Measurements from ENCODE around the gene PRICKLE3.
"Not testable (repeated sequence)": the region's sequence is repeated elsewhere in the genome, so short reads cannot be mapped to it uniquely, and the experiment has no call there.

The PRICKLE3 gene

DNA sequence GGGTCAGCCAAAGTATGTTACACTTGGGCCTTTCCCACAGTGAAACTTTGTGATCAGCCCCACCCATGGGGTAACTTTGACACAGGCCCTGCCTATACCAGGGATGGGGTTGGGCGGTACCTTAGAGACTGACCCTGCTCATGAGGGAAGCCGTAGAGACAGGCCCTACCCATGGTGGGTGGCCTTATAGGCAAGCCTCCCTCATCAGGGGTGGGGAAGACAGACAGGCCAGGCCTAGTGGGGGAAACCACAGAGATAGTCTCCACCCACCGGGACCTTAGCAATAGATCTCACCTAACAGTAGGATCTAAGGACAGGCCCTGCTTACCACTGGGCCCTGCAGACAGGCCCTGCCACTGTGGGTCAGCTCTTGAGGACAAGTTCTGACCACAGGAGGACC, 7.6 kb downstream of the PRICKLE3 start:
- TF ChIP-seq, protein P1, sequence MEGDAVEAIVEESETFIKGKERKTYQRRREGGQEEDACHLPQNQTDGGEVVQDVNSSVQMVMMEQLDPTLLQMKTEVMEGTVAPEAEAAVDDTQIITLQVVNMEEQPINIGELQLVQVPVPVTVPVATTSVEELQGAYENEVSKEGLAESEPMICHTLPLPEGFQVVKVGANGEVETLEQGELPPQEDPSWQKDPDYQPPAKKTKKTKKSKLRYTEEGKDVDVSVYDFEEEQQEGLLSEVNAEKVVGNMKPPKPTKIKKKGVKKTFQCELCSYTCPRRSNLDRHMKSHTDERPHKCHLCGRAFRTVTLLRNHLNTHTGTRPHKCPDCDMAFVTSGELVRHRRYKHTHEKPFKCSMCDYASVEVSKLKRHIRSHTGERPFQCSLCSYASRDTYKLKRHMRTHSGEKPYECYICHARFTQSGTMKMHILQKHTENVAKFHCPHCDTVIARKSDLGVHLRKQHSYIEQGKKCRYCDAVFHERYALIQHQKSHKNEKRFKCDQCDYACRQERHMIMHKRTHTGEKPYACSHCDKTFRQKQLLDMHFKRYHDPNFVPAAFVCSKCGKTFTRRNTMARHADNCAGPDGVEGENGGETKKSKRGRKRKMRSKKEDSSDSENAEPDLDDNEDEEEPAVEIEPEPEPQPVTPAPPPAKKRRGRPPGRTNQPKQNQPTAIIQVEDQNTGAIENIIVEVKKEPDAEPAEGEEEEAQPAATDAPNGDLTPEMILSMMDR (IDR thresholded peaks at IDR 0.05; ENCODE audit: extremely low read depth, missing control alignments) = no peak
- DNase-seq (ENCODE audit: low spot score) = no peak

DNA sequence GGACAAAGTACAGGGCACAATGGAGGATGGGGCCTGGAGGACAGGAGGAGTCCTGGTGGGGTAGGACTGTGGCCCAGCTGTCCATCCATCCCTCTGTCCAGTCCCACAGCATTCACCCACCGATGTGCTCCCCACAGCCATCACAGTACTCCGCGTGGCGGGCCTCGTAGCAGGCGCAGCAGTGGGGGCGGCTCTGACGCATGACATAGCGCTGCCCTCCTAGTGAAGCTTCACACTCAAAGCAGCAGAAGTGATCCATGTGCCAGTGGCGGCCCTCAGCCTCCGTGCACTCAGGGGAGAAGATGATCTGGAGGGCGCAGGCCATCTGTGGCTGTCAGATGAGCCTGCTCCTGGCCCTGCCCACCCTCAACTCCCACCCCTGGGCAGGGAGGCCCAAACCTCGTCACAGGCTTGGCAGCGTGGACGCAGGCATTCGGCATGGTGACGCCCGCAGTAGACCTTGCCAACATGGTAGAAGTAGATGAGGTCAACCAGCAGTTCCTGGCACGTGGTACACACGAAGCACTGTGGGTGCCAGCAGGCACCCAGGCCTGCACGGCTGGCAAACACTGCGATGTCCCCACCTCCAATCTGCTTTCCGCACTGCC, 8.2 kb downstream of the PRICKLE3 start:
- TF ChIP-seq, protein P1 (IDR thresholded peaks at IDR 0.05; ENCODE audit: extremely low read depth, missing control alignments) = no peak
- DNase-seq (ENCODE audit: low spot score) = no peak

DNA sequence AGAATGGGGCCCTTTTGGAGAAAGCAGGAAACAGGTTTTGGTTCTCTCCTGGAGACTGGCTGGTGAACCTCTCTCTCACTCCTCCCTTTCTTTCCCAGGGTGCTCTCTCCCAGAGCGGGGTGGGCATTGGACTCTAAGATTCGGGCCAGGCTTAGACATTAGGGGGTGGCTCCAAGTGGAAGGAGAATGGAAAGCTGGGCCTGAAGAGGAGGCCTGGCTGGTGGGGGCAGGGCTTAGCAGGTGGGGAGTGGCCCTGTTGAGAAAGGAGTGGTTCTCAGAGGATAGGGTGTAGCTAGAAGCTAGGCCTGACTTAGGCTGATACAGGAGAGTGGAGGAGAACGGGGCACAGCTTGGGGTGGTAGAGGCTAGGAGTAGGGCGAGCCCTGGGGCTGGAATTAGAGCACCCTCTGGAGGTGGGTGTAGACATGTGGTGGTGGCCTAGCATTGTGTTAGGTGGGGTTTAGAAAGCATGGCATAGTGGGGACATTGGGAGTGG, 8.8 kb downstream of the PRICKLE3 start:
- TF ChIP-seq, protein P1 (IDR thresholded peaks at IDR 0.05; ENCODE audit: extremely low read depth, missing control alignments) = no peak

DNA sequence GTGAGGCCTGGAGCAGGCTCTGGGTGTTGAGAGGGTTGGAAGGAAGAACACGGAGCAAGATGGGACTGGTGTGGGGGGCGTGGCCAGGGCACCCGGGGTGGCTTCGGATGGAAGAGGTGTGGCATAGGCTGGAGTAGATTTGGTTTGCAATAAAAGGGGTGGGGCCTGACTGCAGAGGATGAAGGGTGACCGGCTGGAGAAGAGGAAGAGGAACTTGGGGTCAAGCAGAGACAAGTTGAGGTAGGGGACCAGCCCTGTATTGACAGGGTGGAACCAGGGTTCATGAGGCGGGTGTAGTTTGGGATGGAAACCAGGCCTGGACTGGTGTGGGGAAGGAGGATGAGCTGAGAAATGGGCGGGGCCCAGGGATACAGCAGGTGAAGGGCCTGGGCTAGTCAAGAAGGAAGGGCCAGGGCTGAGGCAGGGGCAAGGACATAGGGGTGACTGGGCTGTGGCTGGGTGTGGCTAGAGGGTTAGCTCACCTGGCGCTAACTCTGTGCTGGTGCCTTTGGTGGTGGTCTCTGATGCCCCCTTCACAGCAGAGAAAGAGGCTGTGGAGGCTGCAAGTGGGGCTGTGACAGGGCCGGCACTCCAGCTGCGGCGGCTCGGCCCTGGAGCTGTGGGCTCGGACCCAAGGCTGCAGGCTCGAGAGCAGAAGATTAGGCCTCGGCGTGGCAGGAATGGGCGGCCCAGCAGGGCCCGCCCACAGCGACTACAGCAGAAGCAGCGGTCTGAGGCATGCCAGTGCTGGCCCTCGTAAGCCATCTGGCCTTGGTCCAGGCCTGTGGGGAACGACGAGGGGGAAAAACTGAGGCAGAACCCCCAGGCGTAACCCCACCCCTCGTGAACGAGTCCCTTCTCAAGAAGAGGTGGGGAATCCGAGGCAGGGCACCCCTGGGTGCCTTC, 9.5 kb downstream of the PRICKLE3 start:
- TF ChIP-seq, protein P1 (IDR thresholded peaks at IDR 0.05; ENCODE audit: extremely low read depth, missing control alignments) = no peak
- DNase-seq (ENCODE audit: low spot score) = no peak

More for the DNA sequence above, 8.8 kb downstream of the PRICKLE3 start:
- DNase-seq (ENCODE audit: low spot score) = no peak

DNA sequence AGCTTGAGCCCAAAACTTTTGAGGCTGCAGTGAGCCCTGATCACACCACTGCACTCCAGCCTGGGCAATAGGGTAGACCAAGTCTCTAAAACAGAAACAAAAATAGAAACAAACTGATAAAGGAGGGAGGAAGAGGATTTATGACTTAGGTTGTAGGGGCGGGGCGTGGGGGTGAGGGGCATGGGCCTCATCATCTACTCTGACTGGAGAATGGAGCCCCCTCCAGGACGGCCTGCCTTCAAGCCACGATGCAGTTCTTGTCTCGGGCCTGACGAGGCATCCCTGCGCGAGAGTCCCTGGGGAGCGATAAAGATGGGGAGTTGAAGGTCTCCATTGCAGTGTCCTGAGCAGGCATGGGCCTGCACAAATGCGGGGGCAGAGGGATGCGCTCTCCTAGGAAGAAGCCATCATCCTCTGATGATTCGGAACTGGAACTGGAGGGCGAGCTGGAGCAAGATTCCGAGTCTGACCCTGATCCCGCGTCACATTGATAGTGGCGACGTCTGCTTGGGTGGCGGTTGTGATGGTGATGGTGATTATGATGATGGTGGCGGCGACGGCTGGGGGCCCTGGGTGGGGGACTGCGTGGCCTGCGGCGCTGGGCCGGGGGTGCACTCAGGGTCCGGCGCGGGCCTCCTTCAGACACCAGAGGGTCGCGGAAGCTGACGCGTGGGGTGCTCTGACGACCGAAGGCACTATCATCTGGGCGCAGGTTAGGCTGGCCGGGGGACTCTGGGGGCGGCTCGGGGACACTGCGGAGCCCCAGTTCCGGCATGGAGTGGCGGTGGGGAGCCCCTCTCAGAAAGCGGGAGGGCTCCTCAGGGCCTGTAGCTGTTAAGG, 10.5 kb downstream of the PRICKLE3 start:
- TF ChIP-seq, protein P1 (IDR thresholded peaks at IDR 0.05; ENCODE audit: extremely low read depth, missing control alignments) = no peak
- DNase-seq (ENCODE audit: low spot score) = no peak

DNA sequence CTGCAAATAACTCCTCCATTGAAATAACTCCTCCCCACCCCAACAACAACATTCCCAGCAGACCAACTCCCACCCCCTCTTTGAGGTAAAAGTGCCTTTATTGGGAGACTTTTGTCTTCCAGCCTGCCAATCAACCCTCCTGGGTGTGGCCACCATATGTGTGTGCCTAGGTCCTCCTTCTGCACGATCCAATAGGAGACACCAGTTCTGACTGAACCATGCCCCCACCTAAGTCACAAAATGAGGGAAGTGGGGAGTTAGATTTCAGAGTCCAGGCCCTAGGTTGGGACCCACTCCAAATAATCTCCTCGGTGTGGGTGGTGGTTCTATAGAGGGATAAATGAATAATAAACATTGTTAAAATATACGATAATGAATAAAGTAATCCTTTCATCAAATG, 11.4 kb downstream of the PRICKLE3 start:
- TF ChIP-seq, protein P1 (IDR thresholded peaks at IDR 0.05; ENCODE audit: extremely low read depth, missing control alignments) = no peak
- no peak for DNase-seq (ENCODE audit: low spot score)

DNA sequence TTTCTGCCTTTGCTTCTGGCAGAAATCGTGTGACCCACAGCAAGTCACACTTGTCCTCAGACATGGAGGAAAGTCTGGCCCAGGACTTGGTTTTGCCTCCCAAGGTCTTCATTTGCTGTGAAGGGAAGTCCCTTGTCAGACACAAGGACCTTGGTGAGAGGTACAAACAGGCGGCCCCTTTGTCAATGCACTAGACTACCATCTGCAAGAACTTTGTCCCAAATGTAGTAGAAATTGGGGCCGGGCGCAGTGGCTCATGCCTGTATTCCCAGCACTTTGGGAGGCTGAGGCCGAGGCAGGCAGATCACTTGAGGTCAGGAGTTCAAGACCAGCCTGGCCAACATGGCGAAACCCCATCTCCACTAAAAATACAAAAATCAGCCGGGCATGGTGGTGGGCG, 12.6 kb downstream of the PRICKLE3 start:
- not testable (repeated sequence) for DNase-seq (ENCODE audit: low spot score)
